GM12892 (cell line): Measurements from ENCODE around the gene NR0B1.

Experiments
- POLR2A ChIP-seq: IDR thresholded peaks from 2 replicates; pipeline ENCODE4 v1.6.1; 2011; ENCODE audit warnings: low read depth, low read length, control low read depth
- POLR2AphosphoS5 ChIP-seq: IDR thresholded peaks from 2 replicates; pipeline ENCODE4 v1.6.1; 2011; ENCODE audit warnings: low read depth, low read length, control low read depth

DNA sequence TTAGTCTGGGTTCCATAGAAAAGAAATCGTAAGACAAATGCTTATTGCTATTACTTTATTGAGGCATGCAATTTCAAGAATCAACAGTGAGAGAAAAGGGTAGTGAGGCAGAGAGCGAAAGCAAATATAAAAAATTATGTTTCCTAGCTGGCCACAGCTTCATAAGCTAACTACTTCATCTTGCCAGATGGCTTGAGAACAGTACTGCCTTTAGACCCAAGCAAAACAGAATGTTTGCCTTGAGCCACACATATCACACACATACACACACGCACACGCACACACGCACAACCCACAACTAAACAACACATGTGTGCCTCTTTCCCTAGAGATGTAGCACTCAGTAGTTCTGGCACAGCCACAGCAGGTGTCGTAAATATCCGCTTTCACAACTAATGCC is 31.6 kb upstream of the NR0B1 start:
- TF ChIP-seq POLR2A: no peak
- no peak for TF ChIP-seq POLR2AphosphoS5
